ENCODE results near the gene CFD. TPM values are rescaled to one million over a fixed set of nuclear protein-coding genes. Genes with fewer than 3 reads are reported as not detected.

CFD gene
- total RNA-seq, 1 donor from 2014 or later: 1,680 TPM

DNA sequence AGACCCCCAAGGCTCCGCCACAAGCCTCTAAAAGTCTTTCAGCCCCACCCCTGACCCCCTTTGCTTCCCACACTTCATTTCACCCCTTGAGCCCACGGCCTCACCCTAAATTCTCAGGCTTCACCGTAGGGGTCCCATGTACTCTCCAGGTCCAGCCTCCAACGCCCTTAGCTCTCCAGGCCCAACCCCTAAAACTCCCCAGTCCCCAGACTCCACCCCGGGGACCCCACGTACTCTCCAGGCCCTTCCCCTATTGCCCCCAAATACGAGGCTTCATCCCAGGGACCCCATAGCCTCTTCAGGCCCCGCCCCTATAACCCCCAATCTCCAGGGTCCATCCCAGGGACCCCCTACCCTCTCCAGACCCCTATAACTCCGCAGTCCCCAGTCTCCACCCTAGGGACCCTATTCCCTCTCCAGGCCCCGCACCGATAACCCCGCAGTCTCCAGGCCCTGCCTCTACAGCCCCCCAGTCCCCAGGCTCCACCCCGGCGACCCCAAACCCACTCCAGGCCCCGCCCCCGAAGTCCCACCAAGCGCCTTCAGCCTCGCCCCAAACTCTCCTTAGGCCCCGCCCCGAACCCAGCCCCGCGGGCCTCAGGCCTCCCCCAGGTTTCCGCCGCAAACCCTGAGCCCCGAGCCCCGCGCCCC, 32.9 kb downstream of the CFD start:
- H3K4me3 ChIP-seq: peak overlapping the region; percentile 75 to 99
- H3K9me3 ChIP-seq: no peaks in the 10 kb centered on the region
- TF ChIP-seq, protein P1, sequence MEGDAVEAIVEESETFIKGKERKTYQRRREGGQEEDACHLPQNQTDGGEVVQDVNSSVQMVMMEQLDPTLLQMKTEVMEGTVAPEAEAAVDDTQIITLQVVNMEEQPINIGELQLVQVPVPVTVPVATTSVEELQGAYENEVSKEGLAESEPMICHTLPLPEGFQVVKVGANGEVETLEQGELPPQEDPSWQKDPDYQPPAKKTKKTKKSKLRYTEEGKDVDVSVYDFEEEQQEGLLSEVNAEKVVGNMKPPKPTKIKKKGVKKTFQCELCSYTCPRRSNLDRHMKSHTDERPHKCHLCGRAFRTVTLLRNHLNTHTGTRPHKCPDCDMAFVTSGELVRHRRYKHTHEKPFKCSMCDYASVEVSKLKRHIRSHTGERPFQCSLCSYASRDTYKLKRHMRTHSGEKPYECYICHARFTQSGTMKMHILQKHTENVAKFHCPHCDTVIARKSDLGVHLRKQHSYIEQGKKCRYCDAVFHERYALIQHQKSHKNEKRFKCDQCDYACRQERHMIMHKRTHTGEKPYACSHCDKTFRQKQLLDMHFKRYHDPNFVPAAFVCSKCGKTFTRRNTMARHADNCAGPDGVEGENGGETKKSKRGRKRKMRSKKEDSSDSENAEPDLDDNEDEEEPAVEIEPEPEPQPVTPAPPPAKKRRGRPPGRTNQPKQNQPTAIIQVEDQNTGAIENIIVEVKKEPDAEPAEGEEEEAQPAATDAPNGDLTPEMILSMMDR (IDR thresholded peaks at IDR 0.05): no peak
- no peaks in the 10 kb centered on the region for H3K27me3 ChIP-seq
- intact Hi-C loops (cut with DNase I): loop anchor here (2.0 kb wide), 1 partner anchor 24 kb away; no protein-coding TSS in a partner anchor
- peaks cover 17 to 19% of the 10 kb centered on the region in 2 donors for H3K36me3 ChIP-seq
- DNase-seq (ENCODE audit: low spot score in 2 of 2): no peak
- peaks cover 4 to 6% of the 10 kb centered on the region in 2 donors for H3K4me1 ChIP-seq
- H3K27ac ChIP-seq: peak overlapping the region; percentile 82 to 87

DNA sequence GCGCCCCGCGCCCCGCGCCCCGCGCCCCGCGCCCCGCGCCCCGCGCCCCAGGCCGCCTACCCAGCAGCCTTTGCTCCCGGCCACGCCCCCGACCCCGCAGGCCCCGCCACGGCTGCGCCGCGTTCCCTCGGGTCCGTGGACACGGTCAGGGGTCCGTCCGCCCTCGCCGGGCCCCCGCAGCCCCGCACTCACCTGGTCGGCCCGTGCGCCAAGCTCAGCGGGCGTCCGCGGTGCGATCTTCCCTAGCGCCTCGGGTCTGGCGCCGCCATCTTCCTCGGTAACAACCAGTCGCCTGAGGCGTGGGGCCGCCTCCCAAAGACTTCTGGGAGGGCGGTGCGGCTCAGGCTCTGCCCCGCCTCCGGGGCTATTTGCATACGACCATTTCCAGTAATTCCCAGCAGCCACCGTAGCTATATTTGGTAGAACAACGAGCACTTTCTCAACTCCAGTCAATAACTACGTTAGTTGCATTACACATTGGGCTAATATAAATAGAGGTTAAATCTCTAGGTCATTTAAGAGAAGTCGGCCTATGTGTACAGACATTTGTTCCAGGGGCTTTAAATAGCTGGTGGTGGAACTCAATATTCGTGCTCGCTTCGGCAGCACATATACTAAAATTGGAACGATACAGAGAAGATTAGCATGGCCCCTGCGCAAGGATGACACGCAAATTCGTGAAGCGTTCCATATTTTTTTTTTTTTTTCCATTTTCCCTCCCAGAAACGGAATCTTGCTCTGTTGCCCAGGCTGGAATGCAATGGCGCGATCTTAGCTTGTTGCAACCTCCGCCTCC, 33.6 kb downstream of the CFD start, which contains the start of the genes MED16 and RNU6-9:
Gene MED16, minus strand, starts transcription at position 294 of the 796 bp plus-strand sequence. CDS start 2,056 bp downstream, outside the sequence.
Gene RNU6-9, plus strand, starts transcription at position 591 of the 796 bp plus-strand sequence.
- Histone ChIP-seq H3K4me1 (peaks cover 4 to 6% of the 10 kb centered on the region in 2 donors), H3K9me3 (no peaks in the 10 kb centered on the region), H3K27ac (peak within 1 kb of the TSS; percentile 82 to 87), H3K27me3 (no peaks in the 10 kb centered on the region), H3K36me3 (peaks cover 16 to 19% of the 10 kb centered on the region in 2 donors), H3K4me3 (peak within 1 kb of the TSS; percentile 75 to 99)
- DNase-seq (ENCODE audit: low spot score in 2 of 2): peak; percentile 71 to 95
- TF ChIP-seq, protein P1 (IDR thresholded peaks at IDR 0.05): no peak
- intact Hi-C loops (cut with DNase I): loop anchor here (1.0 to 2.0 kb wide), 2 partner anchors 20 to 24 kb away; partner anchors contain the start of gene R3HDM4

DNA sequence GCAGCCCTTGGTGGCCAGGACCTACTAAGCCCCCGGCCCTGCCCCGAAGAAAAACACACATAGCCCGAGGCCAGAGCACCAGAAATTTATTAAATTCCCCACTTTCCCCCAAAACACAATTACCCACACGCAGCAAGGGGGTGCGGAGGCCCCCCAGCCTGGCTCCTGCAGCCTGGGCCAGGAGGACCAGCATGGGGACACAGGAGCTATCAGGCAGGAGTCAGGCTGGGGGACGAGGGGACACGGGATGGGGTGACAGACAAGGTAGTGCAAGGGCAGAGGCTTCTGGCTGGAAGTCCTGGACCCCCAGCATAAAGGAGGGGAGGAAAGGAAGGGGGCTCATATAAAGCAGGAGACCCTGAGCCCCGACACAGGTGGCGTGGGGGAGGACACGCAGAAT, 37.0 kb downstream of the CFD start:
- Histone ChIP-seq H3K4me1 (peaks cover 4 to 6% of the 10 kb centered on the region in 2 donors), H3K27ac (no peak overlapping the region), H3K4me3 (no peak overlapping the region), H3K36me3 (peaks cover 7 to 25% of the 10 kb centered on the region in 2 donors), H3K9me3 (no peaks in the 10 kb centered on the region), H3K27me3 (no peaks in the 10 kb centered on the region)
- DNase-seq (ENCODE audit: low spot score in 2 of 2): no peak
- intact Hi-C loops (cut with DNase I): no loop called here
- TF ChIP-seq, protein P1 (IDR thresholded peaks at IDR 0.05): no peak

GRCh38 chr19:896999-897398, 37.5 kb downstream of the CFD start:
- H3K4me3 ChIP-seq: no peak overlapping the region
- TF ChIP-seq, protein P1 (IDR thresholded peaks at IDR 0.05): no peak
- H3K9me3 ChIP-seq: no peaks in the 10 kb centered on the region
- peaks cover 7 to 31% of the 10 kb centered on the region in 2 donors for H3K36me3 ChIP-seq
- intact Hi-C loops (cut with DNase I): no loop called here
- H3K27me3 ChIP-seq: no peaks in the 10 kb centered on the region
- no peak for DNase-seq (ENCODE audit: low spot score in 2 of 2)
- no peak overlapping the region for H3K27ac ChIP-seq
- H3K4me1 ChIP-seq: peaks cover 3 to 4% of the 10 kb centered on the region in 2 donors

GRCh38 chr19:897442-898039, 38.1 kb downstream of the CFD start:
- Histone ChIP-seq H3K27ac (no peak overlapping the region), H3K4me1 (no peaks in the 10 kb centered on the region), H3K36me3 (peaks cover 7 to 31% of the 10 kb centered on the region in 2 donors), H3K4me3 (no peak overlapping the region), H3K27me3 (no peaks in the 10 kb centered on the region), H3K9me3 (no peaks in the 10 kb centered on the region)
- TF ChIP-seq, protein P1 (IDR thresholded peaks at IDR 0.05): no peak
- intact Hi-C loops (cut with DNase I): no loop called here
- no peak for DNase-seq (ENCODE audit: low spot score in 2 of 2)
